SK-N-MC (cell line): Measurements from ENCODE around the gene AAK1.

Experiments
- EZH2 ChIP-seq: fragments of 200-600 bp; sonication (generic); IDR thresholded peaks from one replicate; pipeline ENCODE4 v1.6.1; 2017; ENCODE audit warnings: antibody characterized with exemption
- FOXP2 ChIP-seq: optimal IDR thresholded peaks from 2 replicates; pipeline ENCODE3; 2011; ENCODE audit warnings: mild to moderate bottlenecking, moderate library complexity; ENCODE audit not compliant: insufficient read depth; ENCODE audit errors: extremely low read length, control extremely low read depth
- POLR2AphosphoS5 ChIP-seq: IDR thresholded peaks from 2 replicates; pipeline ENCODE4 v1.6.1; 2012; ENCODE audit warnings: mild to moderate bottlenecking, low read depth, low read length, borderline replicate concordance

GRCh38 chr2:69554981-69555380 is 88.6 kb downstream of the AAK1 start:
- no peak for TF ChIP-seq EZH2
- no peak for TF ChIP-seq POLR2AphosphoS5
- TF ChIP-seq FOXP2 = no peak
